Thyroid gland (tissue), 4 donors: ENCODE measurements around the gene ETV3. TPM values are rescaled to one million over a fixed set of nuclear protein-coding genes. Genes with fewer than 3 reads are reported as not detected.
"Not testable (repeated sequence)": the region's sequence is repeated elsewhere in the genome, so short reads cannot be mapped to it uniquely, and the experiment has no call there.

Experiments used
- DNase-seq, 2 donors: peaks; one replicate each; pipeline ENCODE4 v3.0.0-alpha.2; 2019
- H3K27ac ChIP-seq, 3 donors: fragments of 200-600 bp; sonication (generic); 1 replicate in 2 of 3; 2 replicates in 1 of 3; pipeline ENCODE4 v1.5.1; 2016 to 2019; ENCODE audit warnings: mild to moderate bottlenecking in 1 of 3, moderate library complexity in 1 of 3
- H3K27me3 ChIP-seq: fragments of 200-600 bp; sonication (generic); one replicate; pipeline ENCODE4 v1.5.1; 2019
- H3K36me3 ChIP-seq, 2 donors: fragments of 200-600 bp; sonication (generic); one replicate each; pipeline ENCODE4 v1.5.1; 2016 to 2019
- H3K4me1 ChIP-seq, 2 donors: fragments of 200-600 bp; sonication (generic); one replicate each; pipeline ENCODE4 v1.5.1; 2017 to 2019
- H3K4me3 ChIP-seq, 3 donors: fragments of 200-600 bp; sonication (generic); replicated peaks in 1 of 3; 1 replicate in 2 of 3; 2 replicates in 1 of 3; pipeline ENCODE4 v1.5.1; 2016; ENCODE audit warnings: mild to moderate bottlenecking in 1 of 3
- H3K9me3 ChIP-seq: fragments of 200-600 bp; sonication (generic); one replicate; pipeline ENCODE4 v1.5.1; 2017
- CTCF ChIP-seq, 6 experiments: fragments of 200-600 bp in 3 of 6; fragments of 450-650 bp in 3 of 6; sonication (generic) in 3 of 6; IDR thresholded peaks; one replicate each; pipeline ENCODE4 v1.5.1; 2016 to 2019; ENCODE audit warnings: antibody characterized with exemption in 6 of 6, mild to moderate bottlenecking in 2 of 6, inconsistent platforms in 1 of 6, moderate library complexity in 1 of 6
- POLR2A ChIP-seq, 2 donors: fragments of 450-650 bp; IDR thresholded peaks; one replicate each; pipeline ENCODE4 v1.6.1; 2017; ENCODE audit warnings: antibody characterized with exemption in 2 of 2, mild to moderate bottlenecking in 2 of 2, moderate library complexity in 1 of 2
- WGBS, 2 donors: methylation state at CpG; one replicate each; pipeline ENCODE4 v1.1.5; 2017; 5-methylcytosine and 5-hydroxymethylcytosine counted together
- intact Hi-C: fragments of 100-400 bp; cut with DNase I; formaldehyde crosslinking; loops from one replicate; pipeline ENCODE4 v1.15.1; 2023
- total RNA-seq, 4 donors: library from RNA; depleted of rRNA; stranded (reverse); fragments of >200 nt; gene quantifications; one replicate each; pipeline ENCODE4 v1.2.3, GENCODE V29; 2016

The ETV3 gene
- total RNA-seq, 4 donors from 2014 or later: 15.7 to 24.3 (median 16.0) TPM

GRCh38 chr1:157173900-157174410 lies 35.8 kb upstream of the ETV3 start:
- Histone ChIP-seq H3K9me3 (no peaks in the 10 kb centered on the region), H3K4me1 (peaks cover 0 to 12% of the 10 kb centered on the region in 2 donors), H3K27ac (no peak overlapping the region), H3K36me3 (no peaks in the 10 kb centered on the region), H3K4me3 (no peak overlapping the region), H3K27me3 (no peaks in the 10 kb centered on the region)
- no peak for TF ChIP-seq CTCF (IDR thresholded peaks at IDR 0.05)
- no peak for TF ChIP-seq POLR2A (IDR thresholded peaks at IDR 0.05)
- 85 to 90% methylated on average over 8 of the region's 8 CpGs for WGBS, 2 donors
- intact Hi-C loops: loop anchor here (5.0 kb wide), 1 partner anchor 318 kb away; no protein-coding TSS in a partner anchor
- DNase-seq: no peak

- WGBS, 2 donors: 50 to 88% methylated on average over 1 to 2 of the region's 2 CpGs
- H3K4me1 ChIP-seq: peaks cover 0 to 12% of the 10 kb centered on the region in 2 donors
- not testable (repeated sequence) for H3K36me3 ChIP-seq, H3K9me3 ChIP-seq, H3K27me3 ChIP-seq, H3K27ac ChIP-seq, H3K4me3 ChIP-seq, DNase-seq
- intact Hi-C loops: loop anchor here (5.0 kb wide), 1 partner anchor 319 kb away; no protein-coding TSS in a partner anchor
Observed at GRCh38 chr1:157173241-157173640, 35.0 kb upstream of the ETV3 start.

GRCh38 chr1:157172591-157172990 lies 34.4 kb upstream of the ETV3 start:
- not testable (repeated sequence) for H3K9me3 ChIP-seq, H3K4me3 ChIP-seq, H3K4me1 ChIP-seq, H3K36me3 ChIP-seq, H3K27ac ChIP-seq, H3K27me3 ChIP-seq, DNase-seq
- intact Hi-C loops: loop anchor here (5.0 kb wide), 1 partner anchor 320 kb away; no protein-coding TSS in a partner anchor
- WGBS, 2 donors: 78 to 88% methylated on average over 2 of the region's 2 CpGs

GRCh38 chr1:157171903-157172503 lies 33.8 kb upstream of the ETV3 start:
- not testable (repeated sequence) for H3K9me3 ChIP-seq, H3K4me1 ChIP-seq, H3K27me3 ChIP-seq, DNase-seq, H3K4me3 ChIP-seq, H3K36me3 ChIP-seq, H3K27ac ChIP-seq
- WGBS, 2 donors: 4 to 6% methylated on average over 3 to 4 of the region's 8 CpGs
- intact Hi-C loops: loop anchor here (5.0 kb wide), 1 partner anchor 320 kb away; no protein-coding TSS in a partner anchor
- TF ChIP-seq CTCF (IDR thresholded peaks at IDR 0.05): peak in 4 of 6 experiments; percentile 47 to 62 (median 50)

DNA sequence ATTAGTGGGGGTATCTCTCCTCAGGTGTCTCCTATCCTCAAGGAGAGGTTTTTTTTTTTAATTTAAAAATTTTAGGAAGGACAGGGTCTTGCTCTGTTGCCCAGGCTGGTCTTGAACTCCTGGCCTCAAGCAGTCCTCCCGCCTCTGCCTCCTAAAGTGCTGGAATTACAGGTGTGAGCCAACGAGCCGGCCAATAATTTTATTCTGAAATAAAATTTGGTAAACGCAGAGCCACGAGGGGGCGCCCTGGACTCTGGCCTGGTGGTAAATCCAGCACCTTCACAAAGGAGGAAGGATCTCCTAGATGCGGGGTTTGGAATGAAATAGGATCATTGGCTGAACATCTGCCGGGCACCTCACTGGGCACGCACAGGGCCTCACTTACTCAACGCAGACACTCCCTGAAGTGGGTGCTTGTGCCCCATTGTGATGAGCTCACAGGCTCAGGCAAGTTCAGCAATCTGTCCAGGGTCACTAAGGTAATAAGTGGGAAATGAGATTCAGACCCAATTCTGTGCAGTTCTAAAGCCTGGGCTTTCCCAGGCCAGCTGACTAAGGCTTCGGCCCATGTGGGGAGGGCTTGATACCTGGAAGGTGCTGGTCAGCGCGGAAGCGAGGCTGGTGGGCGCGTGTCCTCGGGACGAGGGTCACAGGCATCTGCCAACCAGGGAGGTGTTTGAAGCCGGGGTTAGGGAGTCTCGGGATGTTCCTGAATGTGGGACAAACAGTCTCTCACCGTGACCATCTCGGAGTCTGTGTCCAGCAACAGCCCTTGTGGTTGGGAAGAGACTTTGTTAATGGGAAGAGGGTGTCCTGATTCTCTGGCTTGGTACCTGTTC lies 32.7 kb upstream of the ETV3 start:
- Histone ChIP-seq H3K27me3 (no peaks in the 10 kb centered on the region), H3K4me3 (no peak overlapping the region), H3K27ac (no peak overlapping the region), H3K9me3 (no peaks in the 10 kb centered on the region), H3K36me3 (no peaks in the 10 kb centered on the region), H3K4me1 (no peaks in the 10 kb centered on the region)
- peak; percentile 12 to 23 for DNase-seq
- intact Hi-C loops: loop anchor here (5.0 kb wide), 1 partner anchor 321 kb away; no protein-coding TSS in a partner anchor
- WGBS, 2 donors: 77% methylated on average over 19 to 22 of the region's 22 CpGs
- TF ChIP-seq CTCF (IDR thresholded peaks at IDR 0.05) (peak in 2 of 6 experiments; percentile 14 to 27), POLR2A (IDR thresholded peaks at IDR 0.05) (no peak)

DNA sequence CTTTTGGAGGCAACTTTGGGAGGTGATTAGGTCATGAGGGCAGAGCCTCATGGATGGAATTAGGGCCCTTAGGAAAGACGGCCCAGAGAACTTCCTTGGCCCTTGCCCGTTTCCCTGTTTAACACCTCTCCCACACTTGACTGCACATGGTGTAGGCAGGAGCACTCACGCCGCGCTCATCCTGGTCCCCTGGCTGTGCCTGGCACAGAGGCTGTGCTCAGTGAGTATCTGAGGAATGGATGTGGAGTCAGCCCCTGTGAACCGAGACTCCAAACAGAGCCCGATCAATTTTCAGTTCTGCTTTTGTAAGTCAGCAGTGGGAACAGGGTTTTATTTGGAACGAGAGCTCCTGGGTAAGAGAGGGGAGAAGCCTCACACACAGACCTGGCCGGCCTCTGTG lies 29.8 kb upstream of the ETV3 start:
- Histone ChIP-seq H3K27ac (no peak overlapping the region), H3K4me3 (no peak overlapping the region), H3K4me1 (peaks cover 0 to 6% of the 10 kb centered on the region in 2 donors), H3K36me3 (no peaks in the 10 kb centered on the region), H3K27me3 (no peaks in the 10 kb centered on the region), H3K9me3 (no peaks in the 10 kb centered on the region)
- 80 to 89% methylated on average over 9 of the region's 9 CpGs for WGBS, 2 donors
- TF ChIP-seq POLR2A (IDR thresholded peaks at IDR 0.05) (no peak), CTCF (IDR thresholded peaks at IDR 0.05) (no peak)
- intact Hi-C loops: no loop called here
- DNase-seq: no peak
